CD14-positive monocyte (primary cell): ENCODE measurements around the gene PAQR7. TPM values are rescaled to one million over a fixed set of nuclear protein-coding genes. Genes with fewer than 3 reads are reported as not detected.
A peak's percentile ranks its signal among the peaks of the same experiment; 100 is the strongest.

ENCODE experiments used
- DNase-seq, 3 donors: peaks; one replicate each; pipeline ENCODE4 v3.0.0-alpha.2; 2011 to 2022
- H2AFZ ChIP-seq: 2 replicates; pipeline ENCODE4 v1.6.0; 2012; ENCODE audit warnings: mild to moderate bottlenecking, low read depth, low read length, inconsistent platforms; ENCODE audit not compliant: insufficient read depth, poor library complexity, severe bottlenecking
- H3K27ac ChIP-seq, 2 donors: 1 replicate in 1 of 2; 2 replicates in 1 of 2; pipeline ENCODE4 v1.5.1; 2012 to 2013; ENCODE audit warnings: low read length in 2 of 2, control low read depth in 1 of 2, inconsistent platforms in 1 of 2, low read depth in 1 of 2, mild to moderate bottlenecking in 1 of 2
- H3K27me3 ChIP-seq, 2 donors: one replicate each; pipeline versions ENCODE4 v1.6.0 to v1.6.1; 2011 to 2013; ENCODE audit warnings: low read length in 2 of 2; ENCODE audit not compliant: control insufficient read depth in 2 of 2, insufficient read depth in 2 of 2
- H3K36me3 ChIP-seq, 2 donors: replicated peaks in 1 of 2; 1 replicate in 1 of 2; 2 replicates in 1 of 2; pipeline versions ENCODE4 v1.5.1 to v1.6.1; 2012 to 2013; ENCODE audit warnings: low read length in 2 of 2, control low read depth in 1 of 2, inconsistent platforms in 1 of 2, mild to moderate bottlenecking in 1 of 2; ENCODE audit not compliant: insufficient read depth in 2 of 2, control insufficient read depth in 1 of 2
- H3K4me1 ChIP-seq, 2 donors: 1 replicate in 1 of 2; 2 replicates in 1 of 2; pipeline versions ENCODE4 v1.5.1 to v1.6.1; 2012 to 2013; ENCODE audit warnings: low read length in 2 of 2, control low read depth in 1 of 2, inconsistent platforms in 1 of 2, mild to moderate bottlenecking in 1 of 2, moderate library complexity in 1 of 2; ENCODE audit not compliant: insufficient read depth in 2 of 2, control insufficient read depth in 1 of 2
- H3K4me2 ChIP-seq: replicated peaks from 2 replicates; pipeline ENCODE3; 2012; ENCODE audit warnings: low read length, moderate library complexity, mild to moderate bottlenecking; ENCODE audit not compliant: poor library complexity, severe bottlenecking; ENCODE audit errors: extremely low read depth
- H3K4me3 ChIP-seq, 3 experiments: fragments of 200-600 bp in 1 of 3; sonication (generic) in 1 of 3; replicated peaks in 1 of 3; 1 replicate in 2 of 3; 2 replicates in 1 of 3; pipeline ENCODE4 v1.5.1; 2011 to 2013; ENCODE audit warnings: low read length in 3 of 3, mild to moderate bottlenecking in 3 of 3, control low read depth in 2 of 3, low read depth in 2 of 3, inconsistent platforms in 1 of 3, moderate library complexity in 1 of 3
- H3K79me2 ChIP-seq: 2 replicates; pipeline ENCODE4 v1.6.0; 2012; ENCODE audit warnings: mild to moderate bottlenecking, control low read depth, inconsistent platforms, low read length, moderate library complexity; ENCODE audit not compliant: insufficient read depth
- H3K9ac ChIP-seq: 2 replicates; pipeline ENCODE4 v1.6.0; 2017; ENCODE audit warnings: low read length, mild to moderate bottlenecking; ENCODE audit not compliant: insufficient read depth, poor library complexity, severe bottlenecking
- H3K9me3 ChIP-seq, 2 donors: replicated peaks in 1 of 2; 1 replicate in 1 of 2; 2 replicates in 1 of 2; pipeline versions ENCODE4 v1.5.1 to v1.6.1; 2012 to 2013; ENCODE audit warnings: low read length in 2 of 2, control low read depth in 1 of 2; ENCODE audit not compliant: control insufficient read depth in 1 of 2, insufficient read depth in 1 of 2
- H4K20me1 ChIP-seq: 2 replicates; pipeline ENCODE4 v1.6.0; 2012; ENCODE audit warnings: mild to moderate bottlenecking, low read length, control low read depth, moderate library complexity; ENCODE audit not compliant: insufficient read depth
- H3K27ac Mint-ChIP-seq, 7 donors: one replicate each; pipeline ENCODE4 v1.8.0; 2020; ENCODE audit warnings: mild to moderate bottlenecking in 7 of 7, mixed read lengths in 7 of 7, moderate library complexity in 6 of 7, inconsistent platforms in 2 of 7
- H3K27me3 Mint-ChIP-seq, 3 donors: one replicate each; pipeline ENCODE4 v1.8.0; 2021 to 2022; ENCODE audit warnings: low read depth in 3 of 3, mild to moderate bottlenecking in 3 of 3, mixed read lengths in 3 of 3, moderate library complexity in 3 of 3, inconsistent platforms in 1 of 3
- H3K36me3 Mint-ChIP-seq, 2 donors: one replicate each; pipeline ENCODE4 v1.8.0; 2020; ENCODE audit warnings: mixed read lengths in 2 of 2, inconsistent platforms in 1 of 2, mild to moderate bottlenecking in 1 of 2
- H3K4me1 Mint-ChIP-seq: one replicate; pipeline ENCODE4 v1.8.0; 2020; ENCODE audit warnings: mild to moderate bottlenecking, mixed read lengths
- H3K4me3 Mint-ChIP-seq, 2 donors: one replicate each; pipeline ENCODE4 v1.8.0; 2020; ENCODE audit warnings: mild to moderate bottlenecking in 2 of 2, mixed read lengths in 2 of 2, moderate library complexity in 1 of 2
- H3K9me3 Mint-ChIP-seq, 7 donors: one replicate each; pipeline ENCODE4 v1.8.0; 2020 to 2022; ENCODE audit warnings: mixed read lengths in 7 of 7, mild to moderate bottlenecking in 6 of 7, moderate library complexity in 6 of 7, inconsistent platforms in 2 of 7
- WGBS: methylation state at CpG from one replicate; pipeline ENCODE4 v1.1.5; 2013; ENCODE audit warnings: missing lambda C conversion rate; ENCODE audit not compliant: insufficient coverage; 5-methylcytosine and 5-hydroxymethylcytosine counted together
- intact Hi-C, 2 donors: fragments of 100-400 bp; cut with micrococcal nuclease; formaldehyde crosslinking; loops; one replicate each; pipeline versions ENCODE4 v1.15.0 to v1.15.1; 2023
- polyA plus RNA-seq, 3 donors: library from polyadenylated mRNA; depleted of rRNA in 1 of 3; unstranded in 2 of 3; stranded (reverse) in 1 of 3; fragments of 300-500 nt in 2 of 3; fragments of >200 nt in 1 of 3; fragmentation: Illumina TruSeq in 2 of 3; gene quantifications; 1 replicate in 2 of 3; 2 replicates in 1 of 3; pipeline ENCODE4 v1.2.3, GENCODE V29; 2012 to 2021
- TF ChIP-seq, protein P1 (sequence below): fragments of 200-600 bp; IDR thresholded peaks from one replicate; pipeline ENCODE4 v1.8.0; 2022; ENCODE audit warnings: antibody characterized with exemption, mild to moderate bottlenecking

The PAQR7 gene
- polyA plus RNA-seq, 3 donors: 0.92 to 13.3 (median 1.0) TPM

DNA sequence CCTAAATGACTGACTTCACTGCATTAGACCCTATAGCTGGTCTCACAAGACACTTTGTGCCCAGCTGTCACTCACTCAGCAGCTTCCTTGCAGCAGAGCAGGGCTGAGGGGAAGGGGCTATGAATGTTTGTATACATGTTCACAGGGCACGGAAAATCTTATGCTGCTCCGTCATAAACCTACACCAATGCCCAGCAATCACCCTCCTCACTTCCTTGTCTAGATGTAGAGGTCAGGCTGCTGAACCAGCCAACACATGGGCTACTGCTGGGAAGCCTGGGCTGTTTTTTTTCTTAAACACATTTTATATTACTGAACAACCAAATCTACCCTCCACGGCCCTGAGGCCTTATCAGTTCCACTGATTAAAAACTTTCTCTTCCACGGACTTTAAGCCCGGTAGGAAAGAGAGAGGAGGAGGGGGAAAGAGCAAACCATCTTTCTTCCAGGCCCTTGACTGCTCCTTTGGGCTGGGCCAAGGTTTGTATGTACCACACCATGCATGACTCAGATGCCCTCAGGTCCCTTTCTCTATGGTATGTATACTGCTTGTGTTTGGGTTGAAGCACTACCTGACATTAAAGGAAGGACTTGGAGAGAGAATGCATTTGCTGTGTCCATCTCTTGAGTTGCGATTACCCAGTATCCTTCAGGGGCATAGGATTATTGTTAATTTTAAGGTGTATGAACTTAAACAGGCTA lies 43.0 kb downstream of the PAQR7 start:
- DNase-seq: no peak
- Mint-ChIP-seq H3K4me1 (peaks cover 11% of the 10 kb centered on the region), H3K4me3 (no peak overlapping the region), H3K27ac (no peak overlapping the region), H3K27me3 (no peaks in the 10 kb centered on the region), H3K36me3 (peaks cover 82 to 84% of the 10 kb centered on the region in 2 donors), H3K9me3 (no peaks in the 10 kb centered on the region)
- H3K4me1 ChIP-seq: peaks cover 0 to 8% of the 10 kb centered on the region in 2 donors
- H4K20me1 ChIP-seq: peaks cover 5% of the 10 kb centered on the region
- H3K4me2 ChIP-seq: no peak overlapping the region
- H2AFZ ChIP-seq: no peak overlapping the region
- peak overlapping the region in 1 of 2 donors; percentile 45 for H3K27ac ChIP-seq
- intact Hi-C loops: no loop called here
- TF ChIP-seq, protein P1, sequence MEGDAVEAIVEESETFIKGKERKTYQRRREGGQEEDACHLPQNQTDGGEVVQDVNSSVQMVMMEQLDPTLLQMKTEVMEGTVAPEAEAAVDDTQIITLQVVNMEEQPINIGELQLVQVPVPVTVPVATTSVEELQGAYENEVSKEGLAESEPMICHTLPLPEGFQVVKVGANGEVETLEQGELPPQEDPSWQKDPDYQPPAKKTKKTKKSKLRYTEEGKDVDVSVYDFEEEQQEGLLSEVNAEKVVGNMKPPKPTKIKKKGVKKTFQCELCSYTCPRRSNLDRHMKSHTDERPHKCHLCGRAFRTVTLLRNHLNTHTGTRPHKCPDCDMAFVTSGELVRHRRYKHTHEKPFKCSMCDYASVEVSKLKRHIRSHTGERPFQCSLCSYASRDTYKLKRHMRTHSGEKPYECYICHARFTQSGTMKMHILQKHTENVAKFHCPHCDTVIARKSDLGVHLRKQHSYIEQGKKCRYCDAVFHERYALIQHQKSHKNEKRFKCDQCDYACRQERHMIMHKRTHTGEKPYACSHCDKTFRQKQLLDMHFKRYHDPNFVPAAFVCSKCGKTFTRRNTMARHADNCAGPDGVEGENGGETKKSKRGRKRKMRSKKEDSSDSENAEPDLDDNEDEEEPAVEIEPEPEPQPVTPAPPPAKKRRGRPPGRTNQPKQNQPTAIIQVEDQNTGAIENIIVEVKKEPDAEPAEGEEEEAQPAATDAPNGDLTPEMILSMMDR: no peak
- peaks cover 79 to 97% of the 10 kb centered on the region in 2 donors for H3K36me3 ChIP-seq
- H3K79me2 ChIP-seq: peaks cover 9% of the 10 kb centered on the region
- WGBS: no CpG with 5 or more reads among the region's 6 CpGs
- no peak overlapping the region for H3K9ac ChIP-seq
- H3K9me3 ChIP-seq: no peaks in the 10 kb centered on the region
- no peaks in the 10 kb centered on the region for H3K27me3 ChIP-seq
- no peak overlapping the region for H3K4me3 ChIP-seq

DNA sequence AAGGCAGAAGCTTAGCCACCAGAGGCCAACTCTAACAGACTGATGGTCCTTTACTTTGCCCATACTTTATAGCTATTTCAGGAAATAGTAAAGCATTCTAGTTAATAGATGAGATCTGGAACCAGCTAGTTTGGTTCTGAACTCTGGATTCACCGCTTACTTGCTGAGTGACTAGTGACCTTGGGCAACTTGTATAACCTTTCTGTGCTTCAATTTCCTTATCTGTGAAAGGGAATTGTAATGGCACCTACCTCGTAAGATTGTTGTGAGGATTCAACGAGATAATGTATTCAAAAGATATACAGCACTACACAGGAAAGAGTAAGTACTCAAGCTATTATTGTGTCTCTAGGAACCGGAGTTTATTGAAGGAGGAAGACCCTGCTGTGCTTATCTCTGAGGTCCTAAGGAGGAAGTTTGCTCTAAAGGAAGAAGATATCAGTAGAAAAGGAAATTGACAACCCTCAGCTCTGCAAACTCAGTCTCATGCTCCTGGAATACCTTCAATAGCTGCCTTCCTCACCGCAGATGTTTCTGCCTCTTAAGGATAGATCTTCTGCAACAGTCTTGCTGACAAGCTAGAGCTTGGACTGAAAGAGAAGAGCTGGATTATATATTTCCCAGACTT lies 43.8 kb downstream of the PAQR7 start:
- H3K79me2 ChIP-seq: peaks cover 9% of the 10 kb centered on the region
- no peak overlapping the region for H3K9ac ChIP-seq
- H3K36me3 ChIP-seq: peaks cover 86 to 100% of the 10 kb centered on the region in 2 donors
- H3K27me3 ChIP-seq: no peaks in the 10 kb centered on the region
- H2AFZ ChIP-seq: no peak overlapping the region
- intact Hi-C loops: no loop called here
- Mint-ChIP-seq H3K4me1 (peaks cover 11% of the 10 kb centered on the region), H3K27me3 (no peaks in the 10 kb centered on the region), H3K36me3 (peaks cover 87 to 90% of the 10 kb centered on the region in 2 donors), H3K27ac (peak overlapping the region in 3 of 7 donors; percentile 8 to 31 (median 12)), H3K4me3 (no peak overlapping the region), H3K9me3 (no peaks in the 10 kb centered on the region)
- H3K4me3 ChIP-seq: no peak overlapping the region
- no CpG with 5 or more reads among the region's 5 CpGs for WGBS
- H3K27ac ChIP-seq: peak overlapping the region in 1 of 2 donors; percentile 45
- H3K9me3 ChIP-seq: no peaks in the 10 kb centered on the region
- H4K20me1 ChIP-seq: peaks cover 5% of the 10 kb centered on the region
- no peak overlapping the region for H3K4me2 ChIP-seq
- TF ChIP-seq, protein P1: no peak
- peaks cover 0 to 8% of the 10 kb centered on the region in 2 donors for H3K4me1 ChIP-seq
- DNase-seq: no peak
